ENCODE results near the gene PLCG2.

Gene PLCG2

GRCh38 chr16:81905277-81905676 is 126.2 kb downstream of the PLCG2 start:
- in situ Hi-C loops (cut with MboI; ENCODE audit: low sequenced_read_pairs) = no loop called here

GRCh38 chr16:81907681-81908080 is 128.6 kb downstream of the PLCG2 start:
- in situ Hi-C loops (cut with MboI; ENCODE audit: low sequenced_read_pairs) = no loop called here

- in situ Hi-C loops (cut with MboI; ENCODE audit: low sequenced_read_pairs) = no loop called here
These were observed 129.6 kb downstream of the PLCG2 start for GRCh38 chr16:81908466-81909262.

GRCh38 chr16:81910366-81910885 is 131.3 kb downstream of the PLCG2 start:
- in situ Hi-C loops (cut with MboI; ENCODE audit: low sequenced_read_pairs) = no loop called here

GRCh38 chr16:81912395-81912794 is 133.3 kb downstream of the PLCG2 start:
- in situ Hi-C loops (cut with MboI; ENCODE audit: low sequenced_read_pairs) = no loop called here

GRCh38 chr16:81913222-81913621 is 134.1 kb downstream of the PLCG2 start:
- in situ Hi-C loops (cut with MboI; ENCODE audit: low sequenced_read_pairs) = no loop called here

- in situ Hi-C loops (cut with MboI; ENCODE audit: low sequenced_read_pairs) = no loop called here
These were observed 138.3 kb downstream of the PLCG2 start for GRCh38 chr16:81917375-81917774.

GRCh38 chr16:81918927-81919326 is 139.8 kb downstream of the PLCG2 start:
- in situ Hi-C loops (cut with MboI; ENCODE audit: low sequenced_read_pairs) = no loop called here

- in situ Hi-C loops (cut with MboI; ENCODE audit: low sequenced_read_pairs) = no loop called here
These were observed 141.4 kb downstream of the PLCG2 start for GRCh38 chr16:81920498-81920897.

GRCh38 chr16:81921085-81921814 is 142.2 kb downstream of the PLCG2 start:
- in situ Hi-C loops (cut with MboI; ENCODE audit: low sequenced_read_pairs) = no loop called here

- in situ Hi-C loops (cut with MboI; ENCODE audit: low sequenced_read_pairs) = no loop called here
These were observed 142.9 kb downstream of the PLCG2 start for GRCh38 chr16:81921843-81922584.

GRCh38 chr16:81923296-81923695 is 144.2 kb downstream of the PLCG2 start:
- in situ Hi-C loops (cut with MboI; ENCODE audit: low sequenced_read_pairs) = no loop called here

GRCh38 chr16:81925016-81925415 is 145.9 kb downstream of the PLCG2 start:
- in situ Hi-C loops (cut with MboI; ENCODE audit: low sequenced_read_pairs) = no loop called here

- in situ Hi-C loops (cut with MboI; ENCODE audit: low sequenced_read_pairs) = no loop called here
These were observed 146.9 kb downstream of the PLCG2 start for GRCh38 chr16:81926036-81926435.

- in situ Hi-C loops (cut with MboI; ENCODE audit: low sequenced_read_pairs) = no loop called here
These were observed 148.6 kb downstream of the PLCG2 start for GRCh38 chr16:81927561-81928185.

GRCh38 chr16:81928271-81928918 is 149.3 kb downstream of the PLCG2 start:
- in situ Hi-C loops (cut with MboI; ENCODE audit: low sequenced_read_pairs) = no loop called here

GRCh38 chr16:81928975-81929374 is 149.9 kb downstream of the PLCG2 start:
- in situ Hi-C loops (cut with MboI; ENCODE audit: low sequenced_read_pairs) = no loop called here

GRCh38 chr16:81929841-81930240 is 150.8 kb downstream of the PLCG2 start:
- in situ Hi-C loops (cut with MboI; ENCODE audit: low sequenced_read_pairs) = no loop called here

- in situ Hi-C loops (cut with MboI; ENCODE audit: low sequenced_read_pairs) = no loop called here
These were observed 152.8 kb downstream of the PLCG2 start for GRCh38 chr16:81931927-81932326.

- in situ Hi-C loops (cut with MboI; ENCODE audit: low sequenced_read_pairs) = no loop called here
These were observed 153.6 kb downstream of the PLCG2 start for GRCh38 chr16:81932668-81933067.

Data from hTERT RPE-1 (cell line).